Heart left ventricle (tissue), 13 donors: Measurements from ENCODE around the gene LONP2.

ENCODE experiments used
- CTCF ChIP-seq, 12 donors: fragments of 200-600 bp; sonication (generic) in 4 of 12; IDR thresholded peaks; one replicate each; pipeline versions ENCODE4 v1.5.0 to v1.8.0; 2018 to 2022; ENCODE audit warnings: antibody characterized with exemption in 12 of 12, mild to moderate bottlenecking in 5 of 12
- POLR2A ChIP-seq, 2 donors: fragments of 450-650 bp; IDR thresholded peaks; one replicate each; pipeline ENCODE4 v1.6.1; 2017; ENCODE audit warnings: antibody characterized with exemption in 2 of 2, mild to moderate bottlenecking in 2 of 2, moderate library complexity in 2 of 2
- donor health status: ischemic (EF 13 %, LVEDD 7.1; RV severe dilation, severe dysfunction).
- donor health status: DM: no; HTN: yes; CAD: no.
- donor health status: DM: no; HTN: no; CAD: no.
- donor health status: ischemic (EF 25% LVEDD 6.9; RV normal size, moderate dysfunction).
- donor health status: ischemic (EF 25% LVEDD 5.7; RV mildly dilated, moderate dysfunction).
- donor health status: ischemic (EF 35%, LVEDD 5.7; RV mildly dilated, moderate dysfunction).
- donor health status: nonischemic (EF 11% LVEDD 7.7; RV severe dilation, severe dysfunction).
- donor health status: DM: yes; HTN: yes; CAD: no.
- donor health status: PGD.
- donor health status: ischemic (EF 29% LVEDD 5.4; RV normal size, mild dysfunction).
- donor health status: nonischemic (EF 23%, LVEDD 6.1; RV moderate dilation, normal function).

GRCh38 chr16:48330841-48331192, 86.7 kb downstream of the LONP2 start:
- TF ChIP-seq CTCF (IDR thresholded peaks at IDR 0.05): no peak
- no peak for TF ChIP-seq POLR2A (IDR thresholded peaks at IDR 0.05)
